ENCODE measurements around the gene SETD1A. TPM values are rescaled to one million over a fixed set of nuclear protein-coding genes. Genes with fewer than 3 reads are reported as not detected.

The SETD1A gene
- total RNA-seq, 1 experiment from 2014 or later = 8.9 TPM

DNA sequence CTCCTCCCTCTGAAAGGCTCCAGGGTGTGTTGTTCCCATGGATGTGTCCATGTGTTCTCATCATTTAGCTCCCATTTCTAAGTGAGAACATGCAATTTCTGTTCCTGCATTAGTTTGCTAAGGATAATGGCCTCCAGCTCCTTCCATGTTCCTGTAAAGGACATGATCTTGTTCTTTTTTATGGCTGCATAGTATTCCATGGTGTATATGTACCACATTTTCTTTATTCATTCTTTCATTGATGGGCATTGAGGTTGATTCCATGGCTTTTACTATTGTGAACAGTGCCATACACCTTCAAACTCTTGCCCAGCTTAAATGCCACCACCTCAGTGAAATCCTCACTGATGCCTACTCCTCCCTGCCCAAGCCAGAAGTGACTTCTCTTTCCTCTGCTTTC is 13.2 kb upstream of the SETD1A start:
- H3K27me3 ChIP-seq = no peaks in the 10 kb centered on the region
- H3K4me3 ChIP-seq = no peak overlapping the region
- DNase-seq = no peak
- H3K9me3 ChIP-seq (replicated peaks) = no peaks in the 10 kb centered on the region
- H3K27ac ChIP-seq = no peak overlapping the region
- peaks cover 3% of the 10 kb centered on the region; the same call in 1 of the 2 replicates for H3K4me1 ChIP-seq
- peaks cover 22% of the 10 kb centered on the region for H3K36me3 ChIP-seq

DNA sequence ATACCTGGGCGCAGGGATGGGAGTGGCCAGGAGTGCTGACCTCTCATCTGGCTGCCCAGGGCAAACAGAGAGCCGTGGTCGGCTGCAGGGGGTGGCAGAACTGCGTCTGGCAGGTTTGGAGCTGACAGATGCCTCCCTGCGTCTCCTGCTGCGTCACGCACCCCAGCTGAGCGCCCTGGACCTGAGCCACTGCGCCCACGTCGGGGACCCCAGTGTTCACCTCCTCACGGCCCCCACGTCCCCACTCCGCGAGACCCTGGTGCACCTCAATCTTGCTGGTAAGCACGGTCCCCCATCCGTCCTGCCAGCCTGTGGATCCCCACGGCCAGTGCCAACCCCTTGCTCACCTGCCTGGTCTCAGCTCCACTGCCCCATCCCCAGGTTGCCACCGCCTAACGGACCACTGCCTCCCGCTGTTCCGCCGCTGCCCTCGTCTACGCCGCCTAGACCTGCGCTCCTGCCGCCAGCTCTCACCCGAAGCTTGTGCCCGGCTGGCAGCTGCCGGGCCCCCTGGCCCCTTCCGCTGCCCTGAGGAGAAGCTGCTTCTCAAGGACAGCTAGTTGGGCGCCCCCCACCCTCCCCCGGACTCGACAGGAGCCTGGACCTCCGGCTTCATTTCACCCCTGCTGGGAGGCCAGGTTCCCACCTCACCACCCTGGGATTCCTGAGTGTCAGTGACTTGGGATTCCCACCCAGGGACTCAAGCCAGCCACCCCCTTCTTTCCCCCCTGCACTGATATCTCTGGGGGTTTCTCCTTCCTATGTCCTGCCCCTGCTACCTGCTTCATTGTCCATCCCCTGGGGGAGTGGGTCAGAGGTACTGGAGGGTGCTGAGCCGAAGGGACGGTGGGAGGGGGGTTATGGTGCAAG is 10.6 kb upstream of the SETD1A start:
- H3K4me3 ChIP-seq = no peak overlapping the region
- peaks cover 11% of the 10 kb centered on the region for H3K4me1 ChIP-seq
- H3K9me3 ChIP-seq (replicated peaks) = no peaks in the 10 kb centered on the region
- DNase-seq = no peak
- H3K36me3 ChIP-seq = peaks cover 12% of the 10 kb centered on the region; the same call in 1 of the 2 replicates
- no peak overlapping the region for H3K27ac ChIP-seq
- H3K27me3 ChIP-seq = no peaks in the 10 kb centered on the region

DNA sequence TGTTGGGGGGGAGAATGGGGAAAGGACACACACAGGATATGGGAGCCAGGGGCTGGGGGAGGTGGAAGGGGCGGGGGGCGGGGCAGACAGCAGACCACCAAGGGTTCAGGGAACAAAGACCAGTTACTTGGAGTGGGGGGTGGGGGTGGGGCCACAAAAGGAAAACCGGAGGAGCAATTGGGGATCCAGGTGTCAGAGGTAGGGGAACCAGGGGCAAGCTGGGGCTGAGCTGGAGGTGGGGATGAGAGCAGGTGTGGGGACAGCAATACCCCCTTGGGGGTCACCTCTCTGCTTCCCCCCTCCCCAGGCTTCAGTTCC is 10.1 kb upstream of the SETD1A start:
- Histone ChIP-seq H3K4me3 (no peak overlapping the region), H3K4me1 (peaks cover 11% of the 10 kb centered on the region), H3K27me3 (no peaks in the 10 kb centered on the region), H3K27ac (no peak overlapping the region), H3K9me3 (replicated peaks) (no peaks in the 10 kb centered on the region), H3K36me3 (peaks cover 12% of the 10 kb centered on the region; the same call in 1 of the 2 replicates)
- no peak for DNase-seq

DNA sequence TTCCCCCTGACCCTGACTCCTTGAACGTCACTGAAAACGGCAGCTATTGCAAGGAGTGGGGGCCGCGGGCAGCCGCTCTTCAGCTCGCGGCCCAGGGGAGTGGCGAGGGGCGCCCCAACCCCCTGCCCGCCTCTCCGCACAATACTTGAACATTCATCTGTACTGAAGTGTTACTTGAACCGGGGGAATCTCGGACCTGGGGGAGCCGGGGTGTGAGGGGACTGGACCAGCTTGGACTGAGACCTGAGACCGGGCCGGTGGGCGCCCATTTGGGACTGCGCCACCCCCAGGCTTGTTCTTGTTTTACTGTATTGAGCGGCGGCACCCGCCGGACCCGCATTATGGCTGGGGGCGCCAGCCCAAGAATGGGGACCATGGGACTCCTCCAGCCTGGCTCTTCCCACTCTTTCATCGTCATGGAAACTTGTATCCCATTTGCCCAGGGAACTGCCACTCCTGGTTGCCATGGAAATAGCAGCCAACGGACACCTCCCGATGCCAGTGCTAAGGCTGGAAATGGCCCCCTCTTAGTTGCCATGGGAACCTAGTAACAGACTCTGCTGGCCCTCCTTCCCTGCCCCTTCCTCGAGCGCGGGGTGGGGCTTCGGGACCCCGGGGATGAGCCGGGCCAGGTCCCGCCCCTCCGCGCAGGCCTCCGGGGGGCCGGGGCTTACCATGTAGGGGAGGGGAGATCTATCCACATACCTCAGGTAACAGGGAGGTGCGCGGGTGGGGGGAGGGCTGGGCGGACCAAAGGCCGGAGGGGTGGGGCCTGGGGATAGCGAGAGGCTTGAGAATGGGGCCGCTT is 9.5 kb upstream of the SETD1A start:
- peak; percentile 90 to 91 for DNase-seq
- Histone ChIP-seq H3K4me3 (peak overlapping the region; percentile 94), H3K4me1 (peaks cover 11% of the 10 kb centered on the region), H3K27me3 (no peaks in the 10 kb centered on the region), H3K36me3 (peaks cover 10% of the 10 kb centered on the region; the same call in 1 of the 2 replicates), H3K9me3 (replicated peaks) (no peaks in the 10 kb centered on the region), H3K27ac (no peak overlapping the region; the same call in 1 of the 2 replicates)

DNA sequence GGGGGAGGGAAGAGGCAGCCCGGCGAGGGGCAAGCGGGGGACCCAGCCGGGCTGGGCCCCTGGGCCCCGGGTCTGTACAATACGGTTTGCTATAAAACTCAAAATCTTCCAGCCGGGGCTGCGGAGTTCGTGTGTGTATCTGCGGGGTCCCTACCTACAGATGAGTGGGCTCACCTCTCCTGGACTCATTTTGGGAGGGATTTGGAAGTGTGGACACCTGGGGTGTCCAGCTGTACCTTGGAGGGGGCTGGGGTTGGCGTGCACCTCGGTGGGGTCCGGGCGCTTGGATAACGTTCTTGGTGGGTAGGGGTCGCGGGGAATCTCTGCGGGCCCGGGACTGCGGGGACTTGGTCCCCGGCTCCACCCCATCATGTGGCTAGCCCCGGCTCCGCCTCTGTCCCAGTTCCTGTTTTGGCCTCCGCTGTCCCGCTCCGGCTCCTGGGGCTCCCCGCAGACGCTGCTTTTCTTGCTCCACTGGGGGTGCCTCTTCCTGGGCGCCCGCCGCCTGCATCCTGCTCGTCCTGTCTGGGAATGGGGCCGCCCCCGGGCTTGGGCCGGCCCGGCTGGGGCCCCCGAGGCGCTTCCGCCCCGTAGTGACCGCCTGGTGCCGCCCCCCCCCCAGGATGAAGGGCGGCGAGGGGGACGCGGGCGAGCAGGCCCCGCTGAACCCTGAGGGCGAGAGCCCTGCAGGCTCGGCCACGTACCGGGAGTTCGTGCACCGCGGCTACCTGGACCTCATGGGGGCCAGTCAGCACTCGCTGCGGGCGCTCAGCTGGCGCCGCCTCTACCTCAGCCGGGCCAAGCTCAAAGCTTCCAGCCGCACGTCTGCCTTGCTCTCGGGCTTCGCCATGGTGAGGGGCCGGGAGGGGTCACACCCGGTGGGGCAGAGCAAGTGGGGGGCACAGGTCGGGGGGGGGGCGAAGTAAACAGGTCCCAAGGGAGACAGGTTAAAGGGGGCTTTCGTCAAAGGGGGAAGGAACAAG is 8.6 kb upstream of the SETD1A start, which contains the start of gene ORAI3:
Gene ORAI3, plus strand, starts transcription at position 402 of the 983 bp plus-strand sequence. Its CDS starts 222 bp downstream, at position 624.
- H3K27me3 ChIP-seq = no peaks in the 10 kb centered on the region
- DNase-seq = peak; percentile 68 to 70
- H3K9me3 ChIP-seq (replicated peaks) = no peaks in the 10 kb centered on the region
- H3K4me3 ChIP-seq = peak within 1 kb of the TSS; percentile 94
- H3K27ac ChIP-seq = peak within 1 kb of the TSS; percentile 48; the same call in 1 of the 2 replicates
- peaks cover 13% of the 10 kb centered on the region for H3K4me1 ChIP-seq
- H3K36me3 ChIP-seq = peaks cover 6% of the 10 kb centered on the region; the same call in 1 of the 2 replicates

DNA sequence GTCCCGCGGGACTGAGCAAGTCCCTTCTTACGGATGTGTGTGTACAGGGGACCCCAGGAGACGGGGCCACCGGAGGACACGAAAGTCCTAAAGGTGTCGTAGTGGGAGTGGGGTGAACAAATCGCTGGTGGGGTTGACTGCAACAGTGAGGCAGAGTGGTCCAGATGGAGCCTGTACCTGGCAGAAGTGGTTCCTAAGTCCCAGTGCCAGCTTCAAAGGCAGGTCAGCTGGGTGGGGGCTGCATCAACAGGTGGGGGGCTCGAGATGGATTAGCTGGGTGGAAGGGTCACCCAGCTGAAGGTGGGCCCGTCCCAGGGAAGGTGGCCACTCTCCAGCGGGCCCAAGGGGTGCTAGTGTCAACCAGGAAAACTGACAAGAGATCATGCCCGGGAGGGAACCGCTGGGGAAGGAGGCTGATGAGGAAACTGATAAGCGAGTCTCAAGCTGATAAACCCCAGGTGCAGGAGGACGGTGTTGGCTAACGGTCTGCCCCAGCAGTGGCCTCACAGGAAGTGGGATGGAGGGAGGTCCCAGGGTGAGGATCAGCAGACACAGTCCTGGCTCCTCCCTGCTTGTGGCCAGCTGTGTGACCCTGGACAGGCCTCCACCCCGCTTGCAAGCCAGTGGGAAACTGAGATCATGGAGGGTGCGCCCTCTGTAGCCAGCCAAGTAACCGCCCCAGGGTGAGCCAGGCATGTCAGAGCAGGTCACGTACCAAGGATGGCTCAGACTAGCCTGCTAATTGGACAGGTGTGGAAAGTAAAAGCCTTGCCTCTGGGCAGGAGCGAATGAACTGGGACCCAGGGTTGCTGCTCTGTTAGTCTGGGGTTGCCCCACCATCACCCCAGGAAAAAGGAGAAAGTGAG is 7.7 kb upstream of the SETD1A start:
- H3K27me3 ChIP-seq = no peaks in the 10 kb centered on the region
- no peaks in the 10 kb centered on the region for H3K36me3 ChIP-seq
- H3K4me1 ChIP-seq = peaks cover 13% of the 10 kb centered on the region
- peak overlapping the region; percentile 94 for H3K4me3 ChIP-seq
- no peak overlapping the region for H3K27ac ChIP-seq
- DNase-seq = peak; percentile 81 to 85
- H3K9me3 ChIP-seq (replicated peaks) = no peaks in the 10 kb centered on the region

DNA sequence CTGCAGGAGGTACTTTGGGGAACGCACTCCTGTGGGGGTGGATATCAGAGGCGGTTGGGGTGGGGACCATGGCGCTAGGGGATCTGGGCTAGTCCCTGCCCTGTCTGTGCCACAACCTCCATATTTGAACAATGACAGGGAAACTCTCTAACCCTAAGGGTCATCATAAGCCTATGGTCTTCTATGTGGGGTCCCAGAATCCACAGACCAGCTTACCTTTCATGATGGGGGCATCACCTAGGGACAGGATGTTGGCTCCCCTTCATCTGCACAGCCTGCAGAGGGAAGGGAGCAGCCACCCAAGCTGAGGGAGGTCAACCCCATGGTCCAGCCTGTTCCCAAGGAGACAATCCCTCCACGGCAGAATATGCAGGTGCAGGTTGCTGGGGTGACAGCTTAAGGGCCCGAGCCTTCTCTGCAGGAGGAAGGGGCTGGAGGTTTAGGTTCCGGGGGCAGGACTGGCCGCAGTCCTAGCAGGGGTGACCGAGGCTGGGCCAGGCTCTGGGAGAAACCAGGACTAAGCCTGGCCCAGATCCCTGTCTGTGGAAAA is 7.0 kb upstream of the SETD1A start:
- no peaks in the 10 kb centered on the region for H3K9me3 ChIP-seq (replicated peaks)
- H3K4me3 ChIP-seq = no peak overlapping the region

DNA sequence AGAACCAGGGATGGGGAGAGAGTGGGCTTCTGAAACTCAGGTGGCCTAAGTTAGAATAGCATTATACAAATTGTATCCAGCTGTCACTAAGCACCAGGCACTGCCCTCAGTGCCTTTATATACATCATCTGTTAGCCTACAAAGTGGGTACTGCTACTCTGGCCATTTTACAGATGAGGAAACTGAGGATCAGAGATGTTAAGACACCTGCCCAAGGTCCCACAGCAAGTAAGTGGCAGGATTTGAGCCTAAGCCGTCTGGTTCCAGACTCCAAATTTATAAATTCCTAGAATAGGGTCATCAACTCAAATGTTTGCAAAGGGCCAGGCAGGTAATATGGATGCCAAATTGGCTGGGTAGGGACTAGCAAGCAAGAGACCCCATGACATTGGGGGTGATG is 6.4 kb upstream of the SETD1A start:
- H3K9me3 ChIP-seq (replicated peaks) = no peaks in the 10 kb centered on the region
- no peaks in the 10 kb centered on the region for H3K36me3 ChIP-seq
- no peak overlapping the region for H3K4me3 ChIP-seq
- no peak overlapping the region for H3K27ac ChIP-seq
- DNase-seq = no peak
- H3K27me3 ChIP-seq = no peaks in the 10 kb centered on the region
- peaks cover 13% of the 10 kb centered on the region for H3K4me1 ChIP-seq

More for the DNA sequence above, 7.0 kb upstream of the SETD1A start:
- Histone ChIP-seq H3K27ac (no peak overlapping the region), H3K27me3 (no peaks in the 10 kb centered on the region), H3K4me1 (peaks cover 13% of the 10 kb centered on the region), H3K36me3 (no peaks in the 10 kb centered on the region)
- DNase-seq = no peak

DNA sequence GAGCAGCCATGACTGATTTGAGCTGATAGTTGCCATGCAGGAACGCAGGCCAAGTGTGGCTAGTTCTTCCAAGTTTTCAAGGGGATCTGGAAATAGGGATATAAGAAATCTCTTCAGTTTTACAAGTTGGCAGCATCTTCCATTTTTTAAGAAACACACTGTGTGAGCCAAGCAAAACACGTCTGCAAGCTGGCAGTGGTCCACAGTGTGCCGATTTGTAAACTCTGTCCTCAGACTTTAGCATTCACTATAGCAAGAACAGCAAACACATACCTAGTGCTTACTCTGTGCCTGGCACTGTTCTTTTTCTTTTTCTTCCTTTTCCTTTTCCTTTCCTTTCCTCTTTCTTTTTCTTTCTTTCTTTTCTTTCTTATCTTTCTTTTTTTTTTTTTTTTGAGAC is 5.8 kb upstream of the SETD1A start:
- Histone ChIP-seq H3K27ac (no peak overlapping the region), H3K9me3 (replicated peaks) (no peaks in the 10 kb centered on the region), H3K4me1 (peaks cover 13% of the 10 kb centered on the region), H3K27me3 (no peaks in the 10 kb centered on the region), H3K36me3 (no peaks in the 10 kb centered on the region), H3K4me3 (no peak overlapping the region)
- DNase-seq = no peak

DNA sequence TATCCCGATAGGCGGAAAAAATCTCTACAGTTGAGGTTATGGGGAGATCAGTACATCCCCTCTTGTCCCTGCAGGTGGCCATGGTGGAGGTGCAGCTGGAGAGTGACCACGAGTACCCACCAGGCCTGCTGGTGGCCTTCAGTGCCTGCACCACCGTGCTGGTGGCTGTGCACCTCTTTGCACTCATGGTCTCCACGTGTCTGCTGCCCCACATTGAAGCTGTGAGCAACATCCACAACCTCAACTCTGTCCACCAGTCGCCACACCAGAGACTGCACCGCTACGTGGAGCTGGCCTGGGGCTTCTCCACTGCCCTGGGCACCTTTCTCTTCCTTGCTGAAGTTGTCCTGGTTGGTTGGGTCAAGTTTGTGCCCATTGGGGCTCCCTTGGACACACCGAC is 4.4 kb upstream of the SETD1A start:
- Histone ChIP-seq H3K9me3 (replicated peaks) (no peaks in the 10 kb centered on the region), H3K4me3 (no peak overlapping the region), H3K27me3 (no peaks in the 10 kb centered on the region), H3K36me3 (no peaks in the 10 kb centered on the region), H3K4me1 (peaks cover 13% of the 10 kb centered on the region), H3K27ac (no peak overlapping the region)
- DNase-seq = no peak

DNA sequence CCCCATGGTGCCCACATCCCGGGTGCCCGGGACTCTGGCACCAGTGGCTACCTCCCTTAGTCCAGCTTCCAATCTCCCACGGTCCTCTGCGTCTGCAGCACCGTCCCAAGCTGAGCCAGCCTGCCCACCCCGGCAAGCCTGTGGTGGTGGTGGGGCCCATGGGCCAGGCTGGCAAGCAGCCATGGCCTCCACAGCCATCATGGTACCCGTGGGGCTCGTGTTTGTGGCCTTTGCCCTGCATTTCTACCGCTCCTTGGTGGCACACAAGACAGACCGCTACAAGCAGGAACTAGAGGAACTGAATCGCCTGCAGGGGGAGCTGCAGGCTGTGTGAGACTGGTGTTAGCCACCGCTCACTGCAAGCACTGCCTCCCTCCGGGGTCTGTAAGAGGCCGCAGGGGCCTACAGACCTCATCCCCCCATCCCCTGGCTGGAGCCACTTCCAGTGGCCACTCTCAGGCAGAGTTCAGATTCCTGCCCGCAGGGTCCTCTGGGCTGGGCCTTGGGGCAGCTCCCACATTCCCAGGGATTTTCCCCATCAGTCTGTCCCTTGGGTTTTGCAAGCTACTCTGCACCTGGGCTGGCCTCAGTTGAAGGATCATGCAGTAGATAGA is 3.9 kb upstream of the SETD1A start:
- H3K9me3 ChIP-seq (replicated peaks) = no peaks in the 10 kb centered on the region
- H3K4me1 ChIP-seq = peaks cover 13% of the 10 kb centered on the region
- no peaks in the 10 kb centered on the region for H3K27me3 ChIP-seq
- peak; percentile 83 to 94 for DNase-seq
- no peak overlapping the region for H3K4me3 ChIP-seq
- H3K36me3 ChIP-seq = no peaks in the 10 kb centered on the region
- no peak overlapping the region for H3K27ac ChIP-seq

DNA sequence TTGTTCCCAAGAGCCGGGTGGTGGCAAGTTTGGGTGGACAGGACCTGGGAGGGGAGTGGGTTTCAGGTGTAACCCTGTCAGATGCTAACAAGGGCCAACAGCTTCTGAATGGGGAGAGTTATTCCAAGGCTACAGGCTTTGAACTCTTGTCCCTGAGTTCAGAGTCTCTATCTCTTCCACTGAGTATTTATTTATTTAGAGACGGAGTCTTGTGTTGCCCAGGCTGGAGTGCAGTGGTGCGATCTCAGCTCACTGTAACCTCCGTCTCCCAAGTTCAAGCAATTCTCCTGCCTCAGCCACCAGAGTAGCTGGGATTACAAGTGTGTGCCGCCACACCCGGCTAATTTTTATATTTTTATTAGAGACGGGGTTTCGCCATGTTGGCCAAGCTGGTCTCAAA is 2.6 kb upstream of the SETD1A start:
- DNase-seq = no peak
- H3K27me3 ChIP-seq = no peaks in the 10 kb centered on the region
- H3K27ac ChIP-seq = no peak overlapping the region
- H3K4me1 ChIP-seq = peaks cover 10% of the 10 kb centered on the region
- no peaks in the 10 kb centered on the region for H3K9me3 ChIP-seq (replicated peaks)
- H3K4me3 ChIP-seq = no peak overlapping the region
- H3K36me3 ChIP-seq = peaks cover 12% of the 10 kb centered on the region
